Measurements from ENCODE around the gene TYW1. TPM values are rescaled to one million over a fixed set of nuclear protein-coding genes. Genes with fewer than 3 reads are reported as not detected.
A peak's percentile ranks its signal among the peaks of the same experiment; 100 is the strongest.
"Not testable (repeated sequence)": the region's sequence is repeated elsewhere in the genome, so short reads cannot be mapped to it uniquely, and the experiment has no call there.

Gene TYW1
- total and polyA plus RNA-seq, 4 donors = 3.9 to 15.9 (median 10.0) TPM

DNA sequence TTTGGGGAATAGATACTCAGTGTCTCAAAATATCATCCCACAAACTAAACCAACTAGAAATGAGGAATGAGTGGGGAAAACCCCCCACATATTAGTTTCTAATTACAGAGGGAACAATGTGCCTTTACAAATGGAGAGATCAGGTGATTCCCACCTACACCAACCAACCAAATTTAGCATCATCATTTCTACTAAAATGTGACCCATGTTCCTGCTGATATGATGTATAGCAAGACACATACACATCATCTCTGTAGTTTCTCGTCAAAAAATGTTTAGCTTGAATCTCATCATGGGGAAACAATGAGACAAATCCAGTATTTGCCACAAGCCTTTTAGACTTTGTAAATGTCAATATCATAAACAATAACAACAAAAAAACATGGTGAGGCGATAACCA, 35.1 kb downstream of the TYW1 start:
- 85 to 89% methylated on average over 1 of the region's 2 CpGs for WGBS, 2 donors
- intact Hi-C loops (cut with DNase I); ATAC-seq (ENCODE audit: low FRiP score): not testable (repeated sequence)

DNA sequence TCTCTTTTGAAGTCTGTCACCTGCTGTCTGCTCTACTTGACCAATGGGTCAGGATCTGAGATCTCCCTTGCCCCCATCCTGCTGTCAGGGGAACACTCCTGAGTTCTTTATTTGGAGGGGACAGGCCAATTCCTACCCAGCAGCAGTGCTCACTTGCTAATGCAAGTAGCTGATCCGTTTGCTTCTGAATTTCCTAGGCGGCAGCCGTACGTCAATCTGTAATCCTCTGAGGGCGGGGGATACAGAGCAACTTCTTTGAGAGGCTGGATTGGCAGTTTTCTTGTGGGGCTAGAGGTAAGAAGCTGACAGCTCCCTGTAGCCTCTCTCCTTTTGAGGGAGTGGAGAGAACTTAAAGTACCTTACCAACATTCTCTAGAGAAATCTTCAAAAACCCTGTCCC, 36.6 kb downstream of the TYW1 start:
- no peak for ATAC-seq (ENCODE audit: low FRiP score)
- Histone ChIP-seq H3K9me3 (ENCODE audit: control insufficient read depth, low read length) (no peaks in the 10 kb centered on the region), H3K36me3 (ENCODE audit: control insufficient read depth in 1 of 2, insufficient read depth in 2 of 2, low read length in 1 of 2) (peaks cover 3% of the 10 kb centered on the region in 2 donors), H3K27me3 (ENCODE audit: control insufficient read depth in 1 of 2, insufficient read depth in 2 of 2, low read length in 1 of 2) (no peaks in the 10 kb centered on the region), H3K27ac (ENCODE audit: low read depth in 1 of 2, low read length in 2 of 2) (no peak overlapping the region), H3K4me3 (ENCODE audit: low read length in 2 of 2) (no peak overlapping the region), H3K4me1 (ENCODE audit: control insufficient read depth in 1 of 2, insufficient read depth in 2 of 2, low read length in 2 of 2) (no peaks in the 10 kb centered on the region)
- no peak for DNase-seq
- intact Hi-C loops (cut with DNase I) = no loop called here
- 77 to 83% methylated on average over 5 of the region's 5 CpGs for WGBS, 2 donors

More for the DNA sequence above, 35.1 kb downstream of the TYW1 start:
- not testable (repeated sequence) for DNase-seq; H3K4me1 ChIP-seq (ENCODE audit: control insufficient read depth in 1 of 2, insufficient read depth in 2 of 2, low read length in 2 of 2); H3K9me3 ChIP-seq (ENCODE audit: control insufficient read depth, low read length); H3K4me3 ChIP-seq (ENCODE audit: low read length in 2 of 2); H3K27me3 ChIP-seq (ENCODE audit: control insufficient read depth in 1 of 2, insufficient read depth in 2 of 2, low read length in 1 of 2); H3K27ac ChIP-seq (ENCODE audit: low read depth in 1 of 2, low read length in 2 of 2); H3K36me3 ChIP-seq (ENCODE audit: control insufficient read depth in 1 of 2, insufficient read depth in 2 of 2, low read length in 1 of 2)

- ATAC-seq (ENCODE audit: low FRiP score); DNase-seq; H3K9me3 ChIP-seq (ENCODE audit: control insufficient read depth, low read length); H3K27ac ChIP-seq (ENCODE audit: low read depth in 1 of 2, low read length in 2 of 2); H3K4me1 ChIP-seq (ENCODE audit: control insufficient read depth in 1 of 2, insufficient read depth in 2 of 2, low read length in 2 of 2); H3K36me3 ChIP-seq (ENCODE audit: control insufficient read depth in 1 of 2, insufficient read depth in 2 of 2, low read length in 1 of 2); H3K4me3 ChIP-seq (ENCODE audit: low read length in 2 of 2); intact Hi-C loops (cut with DNase I); H3K27me3 ChIP-seq (ENCODE audit: control insufficient read depth in 1 of 2, insufficient read depth in 2 of 2, low read length in 1 of 2): not testable (repeated sequence)
- 85 to 87% methylated on average over 9 to 10 of the region's 10 CpGs for WGBS, 2 donors
Observed at GRCh38 chr7:67036432-67037395, 40.1 kb downstream of the TYW1 start.

DNA sequence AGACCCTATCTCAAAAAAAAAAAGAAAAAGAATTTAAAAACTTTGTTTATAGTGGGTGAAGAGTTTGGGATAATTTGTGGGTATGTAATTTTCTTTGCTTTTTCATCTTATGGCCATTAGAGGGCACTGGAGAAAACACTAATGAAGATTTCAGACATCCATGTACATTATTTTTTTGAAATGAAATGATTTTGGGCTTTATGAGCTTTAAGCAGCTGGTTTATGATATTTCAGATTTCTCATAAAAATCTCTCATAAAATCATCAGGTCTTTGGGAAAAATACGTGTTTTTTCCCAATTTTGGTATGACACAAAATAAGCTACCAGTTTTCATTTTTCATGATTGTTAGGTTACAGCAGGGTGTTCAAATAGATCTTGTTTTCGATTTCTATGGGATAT, 44.2 kb downstream of the TYW1 start:
- H3K4me1 ChIP-seq (ENCODE audit: control insufficient read depth in 1 of 2, insufficient read depth in 2 of 2, low read length in 2 of 2); H3K4me3 ChIP-seq (ENCODE audit: low read length in 2 of 2); H3K36me3 ChIP-seq (ENCODE audit: control insufficient read depth in 1 of 2, insufficient read depth in 2 of 2, low read length in 1 of 2); ATAC-seq (ENCODE audit: low FRiP score); H3K27ac ChIP-seq (ENCODE audit: low read depth in 1 of 2, low read length in 2 of 2); H3K27me3 ChIP-seq (ENCODE audit: control insufficient read depth in 1 of 2, insufficient read depth in 2 of 2, low read length in 1 of 2); intact Hi-C loops (cut with DNase I); H3K9me3 ChIP-seq (ENCODE audit: control insufficient read depth, low read length); DNase-seq: not testable (repeated sequence)
- WGBS, 2 donors = 42 to 49% methylated on average over 2 of the region's 2 CpGs

- H3K27me3 ChIP-seq (ENCODE audit: control insufficient read depth in 1 of 2, insufficient read depth in 2 of 2, low read length in 1 of 2); H3K4me1 ChIP-seq (ENCODE audit: control insufficient read depth in 1 of 2, insufficient read depth in 2 of 2, low read length in 2 of 2); H3K9me3 ChIP-seq (ENCODE audit: control insufficient read depth, low read length); H3K36me3 ChIP-seq (ENCODE audit: control insufficient read depth in 1 of 2, insufficient read depth in 2 of 2, low read length in 1 of 2); intact Hi-C loops (cut with DNase I); H3K27ac ChIP-seq (ENCODE audit: low read depth in 1 of 2, low read length in 2 of 2); H3K4me3 ChIP-seq (ENCODE audit: low read length in 2 of 2): not testable (repeated sequence)
- peak; percentile 81 for ATAC-seq (ENCODE audit: low FRiP score)
- 60 to 61% methylated on average over 5 of the region's 5 CpGs for WGBS, 2 donors
- DNase-seq = peak in 1 of 2 donors; percentile 72
Observed at GRCh38 chr7:67042781-67043558, 46.3 kb downstream of the TYW1 start.

- H3K4me3 ChIP-seq (ENCODE audit: low read length in 2 of 2); ATAC-seq (ENCODE audit: low FRiP score); DNase-seq; H3K4me1 ChIP-seq (ENCODE audit: control insufficient read depth in 1 of 2, insufficient read depth in 2 of 2, low read length in 2 of 2); H3K27me3 ChIP-seq (ENCODE audit: control insufficient read depth in 1 of 2, insufficient read depth in 2 of 2, low read length in 1 of 2); intact Hi-C loops (cut with DNase I); H3K36me3 ChIP-seq (ENCODE audit: control insufficient read depth in 1 of 2, insufficient read depth in 2 of 2, low read length in 1 of 2); H3K9me3 ChIP-seq (ENCODE audit: control insufficient read depth, low read length): not testable (repeated sequence)
- 39 to 43% methylated on average over 4 of the region's 4 CpGs for WGBS, 2 donors
- peak overlapping the region in 1 of 2 donors; percentile 76 for H3K27ac ChIP-seq (ENCODE audit: low read depth in 1 of 2, low read length in 2 of 2)
Observed at GRCh38 chr7:67043559-67043930, 46.9 kb downstream of the TYW1 start.

DNA sequence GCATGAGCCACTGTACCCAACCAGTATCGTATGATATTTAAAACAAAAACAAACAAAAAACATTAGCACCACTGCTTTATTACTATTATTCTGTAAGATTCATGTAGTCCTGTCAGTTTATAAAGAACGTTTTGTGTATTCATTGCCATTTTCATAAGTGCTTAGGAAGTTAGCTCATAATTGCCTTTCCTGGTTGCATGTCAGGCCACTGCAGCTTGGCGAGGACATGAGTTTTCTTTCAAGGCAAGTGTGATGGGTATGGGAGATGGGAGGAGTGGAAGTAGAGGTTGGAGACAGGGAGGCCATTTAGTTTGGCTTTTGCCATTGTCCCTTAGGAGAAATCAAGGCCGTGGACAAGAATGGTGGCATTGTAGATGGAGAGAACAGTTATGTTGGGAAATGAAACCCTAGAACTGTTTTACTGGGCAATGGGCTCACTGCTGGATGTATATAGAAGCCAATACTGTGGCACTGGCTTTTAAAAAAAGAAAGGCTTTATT, 48.9 kb downstream of the TYW1 start:
- H3K36me3 ChIP-seq (ENCODE audit: control insufficient read depth in 1 of 2, insufficient read depth in 2 of 2, low read length in 1 of 2) = no peaks in the 10 kb centered on the region
- ATAC-seq (ENCODE audit: low FRiP score) (no peak), DNase-seq (no peak)
- no peaks in the 10 kb centered on the region for H3K27me3 ChIP-seq (ENCODE audit: control insufficient read depth in 1 of 2, insufficient read depth in 2 of 2, low read length in 1 of 2)
- no peak overlapping the region for H3K4me3 ChIP-seq (ENCODE audit: low read length in 2 of 2)
- H3K9me3 ChIP-seq (ENCODE audit: control insufficient read depth, low read length) = no peaks in the 10 kb centered on the region
- H3K4me1 ChIP-seq (ENCODE audit: control insufficient read depth in 1 of 2, insufficient read depth in 2 of 2, low read length in 2 of 2) = no peaks in the 10 kb centered on the region
- 85 to 90% methylated on average over 4 of the region's 4 CpGs for WGBS, 2 donors
- H3K27ac ChIP-seq (ENCODE audit: low read depth in 1 of 2, low read length in 2 of 2) = no peak overlapping the region
- intact Hi-C loops (cut with DNase I) = no loop called here

- H3K4me3 ChIP-seq (ENCODE audit: low read length in 2 of 2); DNase-seq; H3K36me3 ChIP-seq (ENCODE audit: control insufficient read depth in 1 of 2, insufficient read depth in 2 of 2, low read length in 1 of 2); intact Hi-C loops (cut with DNase I); H3K9me3 ChIP-seq (ENCODE audit: control insufficient read depth, low read length); H3K27me3 ChIP-seq (ENCODE audit: control insufficient read depth in 1 of 2, insufficient read depth in 2 of 2, low read length in 1 of 2); H3K4me1 ChIP-seq (ENCODE audit: control insufficient read depth in 1 of 2, insufficient read depth in 2 of 2, low read length in 2 of 2); H3K27ac ChIP-seq (ENCODE audit: low read depth in 1 of 2, low read length in 2 of 2); ATAC-seq (ENCODE audit: low FRiP score): not testable (repeated sequence)
- 58 to 65% methylated on average over 2 of the region's 2 CpGs for WGBS, 2 donors
Observed at GRCh38 chr7:67046819-67047218, 50.2 kb downstream of the TYW1 start.
